CD4-positive, alpha-beta T cell (primary cell): ENCODE data around the gene GIPC1. TPM values are rescaled to one million over a fixed set of nuclear protein-coding genes. Genes with fewer than 3 reads are reported as not detected.
A peak's percentile ranks its signal among the peaks of the same experiment; 100 is the strongest.

Source experiments
- ATAC-seq: fragments of 200-7000 bp; cut with Tn5 transposase; one replicate; pipeline ENCODE4 v1.10.0; 2022; ENCODE audit warnings: mild to moderate bottlenecking; ENCODE audit not compliant: poor library complexity
- CTCF ChIA-PET: fragments of 350-600 bp; sonication (Branson Sonifier 250); formaldehyde crosslinking; loops from one replicate; lab custom pipeline; 2021; ENCODE audit warnings: antibody characterized with exemption, inconsistent platforms; lab: Charles Lee
- POLR2A ChIA-PET: fragments of 350-600 bp; sonication (Branson Sonifier 250); formaldehyde crosslinking; loops from one replicate; lab custom pipeline; 2021; ENCODE audit warnings: antibody characterized with exemption, inconsistent platforms; lab: Charles Lee
- DNase-seq, 14 experiments: peaks; one replicate each; pipeline ENCODE4 v3.0.0-alpha.2; 2013 to 2020; ENCODE audit warnings: mixed read lengths in 2 of 14
- H3K27ac ChIP-seq, 2 donors: one replicate each; pipeline versions ENCODE4 v1.5.1 to v1.7.0; 2013; ENCODE audit warnings: low read length in 2 of 2, low read depth in 1 of 2, mild to moderate bottlenecking in 1 of 2
- H3K27me3 ChIP-seq, 2 experiments: 1 replicate in 1 of 2; 2 replicates in 1 of 2; pipeline versions ENCODE4 v1.6.1 to v1.7.0; 2013; ENCODE audit warnings: low read length in 2 of 2, control low read depth in 1 of 2, mild to moderate bottlenecking in 1 of 2, moderate library complexity in 1 of 2; ENCODE audit not compliant: insufficient read depth in 2 of 2, control insufficient read depth in 1 of 2
- H3K36me3 ChIP-seq: one replicate; pipeline ENCODE4 v1.6.1; 2013; ENCODE audit warnings: low read length, control low read depth; ENCODE audit not compliant: insufficient read depth
- H3K4me1 ChIP-seq: one replicate; pipeline ENCODE4 v1.6.1; 2013; ENCODE audit warnings: low read length, control low read depth; ENCODE audit not compliant: insufficient read depth
- H3K4me3 ChIP-seq: one replicate; pipeline ENCODE4 v1.5.1; 2013; ENCODE audit warnings: mild to moderate bottlenecking, low read length, moderate library complexity
- H3K9me3 ChIP-seq, 2 experiments: 1 replicate in 1 of 2; 2 replicates in 1 of 2; pipeline versions ENCODE4 v1.6.1 to v1.7.0; 2013; ENCODE audit warnings: low read length in 2 of 2, mild to moderate bottlenecking in 2 of 2, control low read depth in 1 of 2, moderate library complexity in 1 of 2; ENCODE audit not compliant: control insufficient read depth in 1 of 2, insufficient read depth in 1 of 2
- H3K27ac Mint-ChIP-seq: one replicate; pipeline ENCODE4 v1.8.0; 2020; ENCODE audit warnings: mixed read lengths
- H3K27me3 Mint-ChIP-seq: one replicate; pipeline ENCODE4 v1.8.0; 2021; ENCODE audit warnings: mixed read lengths
- H3K36me3 Mint-ChIP-seq: one replicate; pipeline ENCODE4 v1.8.0; 2021; ENCODE audit warnings: low read depth, mixed read lengths
- H3K4me1 Mint-ChIP-seq: one replicate; pipeline ENCODE4 v1.8.0; 2021; ENCODE audit warnings: low read depth, mixed read lengths
- H3K4me3 Mint-ChIP-seq: one replicate; pipeline ENCODE4 v1.8.0; 2020; ENCODE audit warnings: mild to moderate bottlenecking, mixed read lengths
- H3K9me3 Mint-ChIP-seq: one replicate; pipeline ENCODE4 v1.8.0; 2020; ENCODE audit warnings: mixed read lengths
- CTCF ChIP-seq: fragments of 200-600 bp; IDR thresholded peaks from one replicate; pipeline ENCODE4 v1.8.0; 2022; ENCODE audit warnings: antibody characterized with exemption, mild to moderate bottlenecking
- intact Hi-C, 2 experiments: fragments of 100-400 bp; cut with DNase I in 1 of 2; cut with micrococcal nuclease in 1 of 2; formaldehyde crosslinking; loops; one replicate each; pipeline versions ENCODE4 v1.15.1 to v1.9.0; 2023 to 2025; cut with DNase I, micrococcal nuclease
- total RNA-seq, 174 experiments: library from RNA in 2 of 174; stranded (reverse) in 2 of 174; gene quantifications; one replicate each; pipeline ENCODE4 v1.2.3 and lab custom pipeline; 2021 to 2026

Gene GIPC1
- total RNA-seq, 2 experiments from 2014 or later = 17.8 to 21.0 TPM

- ATAC-seq = no peak
These were observed 277 bp downstream of the GIPC1 start for GRCh38 chr19:14495672-14496028.

GRCh38 chr19:14494910-14495671, 836 bp downstream of the GIPC1 start:
- TF ChIP-seq CTCF = no peak
- Mint-ChIP-seq H3K9me3 (no peaks in the 10 kb centered on the region), H3K4me3 (peak overlapping the region; percentile 91), H3K27me3 (no peaks in the 10 kb centered on the region), H3K36me3 (peaks cover 28% of the 10 kb centered on the region), H3K4me1 (peaks cover 38% of the 10 kb centered on the region), H3K27ac (peak overlapping the region; percentile 60)
- H3K4me1 ChIP-seq = peaks cover 30% of the 10 kb centered on the region
- CTCF ChIA-PET = interaction anchor here (0.5 to 2.3 kb wide), 8 partner anchors 8 to 544 kb away, joined by 3 to 6 read pairs (median 5); partner anchors contain the start of gene DNAJB1
- peaks cover 8% of the 10 kb centered on the region for H3K36me3 ChIP-seq
- H3K9me3 ChIP-seq = no peaks in the 10 kb centered on the region
- peak overlapping the region; percentile 76 for H3K4me3 ChIP-seq
- H3K27ac ChIP-seq = peak overlapping the region; percentile 56 to 60
- ATAC-seq = peak; percentile 12
- POLR2A ChIA-PET = interaction anchor here (0.7 to 6.0 kb wide), 11 partner anchors 11 to 358 kb away, joined by 3 to 70 read pairs (median 6); partner anchors contain the start of genes ADGRE5, ADGRL1, ASF1B and DNAJB1
- no peaks in the 10 kb centered on the region for H3K27me3 ChIP-seq
- DNase-seq = peak in 1 of 14 experiments; percentile 51
- intact Hi-C loops = loop anchor here in 1 of 2 experiments (1.0 to 10.0 kb wide), 2 partner anchors 35 to 190 kb away; no protein-coding TSS in a partner anchor

More at GRCh38 chr19:14495672-14496028, 277 bp downstream of the GIPC1 start:
- H3K4me1 ChIP-seq = peaks cover 30% of the 10 kb centered on the region
- peak overlapping the region; percentile 76 for H3K4me3 ChIP-seq
- no peak for TF ChIP-seq CTCF
- no peaks in the 10 kb centered on the region for H3K9me3 ChIP-seq
- no peak for DNase-seq
- Mint-ChIP-seq H3K27me3 (no peaks in the 10 kb centered on the region), H3K4me1 (peaks cover 38% of the 10 kb centered on the region), H3K4me3 (peak overlapping the region; percentile 91), H3K36me3 (peaks cover 28% of the 10 kb centered on the region), H3K27ac (peak overlapping the region; percentile 60), H3K9me3 (no peaks in the 10 kb centered on the region)
- CTCF ChIA-PET = interaction anchor here (0.9 to 2.3 kb wide), 7 partner anchors 9 to 134 kb away, joined by 3 to 6 read pairs (median 5); partner anchors contain the start of gene DNAJB1
- H3K27me3 ChIP-seq = no peaks in the 10 kb centered on the region
- POLR2A ChIA-PET = interaction anchor here (1.0 to 6.0 kb wide), 11 partner anchors 10 to 359 kb away, joined by 3 to 70 read pairs (median 6); partner anchors contain the start of genes ADGRE5, ASF1B, DNAJB1 and PKN1
- H3K27ac ChIP-seq = peak overlapping the region; percentile 5 to 56
- H3K36me3 ChIP-seq = peaks cover 8% of the 10 kb centered on the region
- intact Hi-C loops = loop anchor here in 1 of 2 experiments (10.0 kb wide), 1 partner anchor 189 kb away; no protein-coding TSS in a partner anchor

GRCh38 chr19:14494411-14494810, 1.5 kb downstream of the GIPC1 start:
- no peaks in the 10 kb centered on the region for H3K27me3 ChIP-seq
- H3K4me1 ChIP-seq = peaks cover 30% of the 10 kb centered on the region
- peaks cover 34% of the 10 kb centered on the region for H3K36me3 Mint-ChIP-seq
- TF ChIP-seq CTCF = no peak
- POLR2A ChIA-PET = interaction anchor here (1.0 to 6.0 kb wide), 4 partner anchors 11 to 358 kb away, joined by 6 to 70 read pairs (median 32); partner anchors contain the start of genes ASF1B and DNAJB1
- ATAC-seq = no peak
- no peaks in the 10 kb centered on the region for H3K27me3 Mint-ChIP-seq
- H3K27ac ChIP-seq = peak overlapping the region; percentile 30 to 60
- CTCF ChIA-PET = no interaction called here
- no peak for DNase-seq
- peaks cover 38% of the 10 kb centered on the region for H3K4me1 Mint-ChIP-seq
- H3K9me3 ChIP-seq = no peaks in the 10 kb centered on the region
- intact Hi-C loops = loop anchor here in 1 of 2 experiments (1.0 to 10.0 kb wide), 2 partner anchors 36 to 190 kb away; no protein-coding TSS in a partner anchor
- H3K4me3 Mint-ChIP-seq = peak overlapping the region; percentile 91
- H3K9me3 Mint-ChIP-seq = no peaks in the 10 kb centered on the region
- H3K36me3 ChIP-seq = peaks cover 8% of the 10 kb centered on the region
- peak overlapping the region; percentile 60 for H3K27ac Mint-ChIP-seq
- peak overlapping the region; percentile 76 for H3K4me3 ChIP-seq
